Measurements from ENCODE around the gene HMGCS2.
"Not testable (repeated sequence)": the region's sequence is repeated elsewhere in the genome, so short reads cannot be mapped to it uniquely, and the experiment has no call there.

The HMGCS2 gene

DNA sequence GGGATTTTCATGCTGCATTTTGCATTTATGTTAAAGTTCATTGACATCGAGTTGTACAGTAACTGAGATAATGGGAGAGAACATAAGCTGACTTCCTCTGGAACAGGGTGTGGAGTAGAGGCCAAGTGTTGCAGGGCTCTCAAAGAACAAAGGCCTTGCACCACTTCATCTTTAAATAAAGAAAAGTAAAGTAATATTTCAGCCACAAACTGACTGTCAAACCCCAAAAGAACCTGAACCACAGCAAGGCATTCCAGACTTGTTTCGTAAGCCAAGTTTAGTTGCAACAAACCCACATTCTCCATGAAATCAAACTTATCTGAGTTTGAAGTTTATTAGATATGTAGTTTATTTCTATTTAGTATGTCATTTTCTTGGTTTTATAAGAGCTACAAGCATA lies 19.1 kb upstream of the HMGCS2 start:
- DNase-seq, result no peak

- DNase-seq, result not testable (repeated sequence)
Observed at GRCh38 chr1:119786473-119787050, 17.9 kb upstream of the HMGCS2 start.

DNA sequence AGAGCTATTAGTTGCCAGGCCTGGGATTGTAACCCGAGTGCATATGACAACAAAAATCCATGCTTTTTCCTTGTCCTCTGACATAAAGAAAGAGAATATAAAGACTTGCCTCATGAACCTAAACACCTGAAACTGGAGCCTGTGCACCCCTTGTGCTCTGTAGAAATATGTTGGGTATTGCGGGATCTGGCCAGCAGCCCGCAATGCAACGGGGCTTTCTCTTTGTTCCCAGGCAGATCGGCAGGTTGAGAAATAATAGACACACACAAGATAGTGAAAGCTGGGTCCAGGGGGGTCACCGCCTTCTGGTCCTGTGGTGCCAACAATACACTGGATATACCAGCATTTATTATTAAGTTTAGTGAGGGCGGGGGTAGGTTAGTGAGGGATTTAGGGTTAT lies 17.3 kb upstream of the HMGCS2 start:
- not testable (repeated sequence) for DNase-seq

GRCh38 chr1:119784191-119784781 lies 15.6 kb upstream of the HMGCS2 start:
- no peak for DNase-seq

DNA sequence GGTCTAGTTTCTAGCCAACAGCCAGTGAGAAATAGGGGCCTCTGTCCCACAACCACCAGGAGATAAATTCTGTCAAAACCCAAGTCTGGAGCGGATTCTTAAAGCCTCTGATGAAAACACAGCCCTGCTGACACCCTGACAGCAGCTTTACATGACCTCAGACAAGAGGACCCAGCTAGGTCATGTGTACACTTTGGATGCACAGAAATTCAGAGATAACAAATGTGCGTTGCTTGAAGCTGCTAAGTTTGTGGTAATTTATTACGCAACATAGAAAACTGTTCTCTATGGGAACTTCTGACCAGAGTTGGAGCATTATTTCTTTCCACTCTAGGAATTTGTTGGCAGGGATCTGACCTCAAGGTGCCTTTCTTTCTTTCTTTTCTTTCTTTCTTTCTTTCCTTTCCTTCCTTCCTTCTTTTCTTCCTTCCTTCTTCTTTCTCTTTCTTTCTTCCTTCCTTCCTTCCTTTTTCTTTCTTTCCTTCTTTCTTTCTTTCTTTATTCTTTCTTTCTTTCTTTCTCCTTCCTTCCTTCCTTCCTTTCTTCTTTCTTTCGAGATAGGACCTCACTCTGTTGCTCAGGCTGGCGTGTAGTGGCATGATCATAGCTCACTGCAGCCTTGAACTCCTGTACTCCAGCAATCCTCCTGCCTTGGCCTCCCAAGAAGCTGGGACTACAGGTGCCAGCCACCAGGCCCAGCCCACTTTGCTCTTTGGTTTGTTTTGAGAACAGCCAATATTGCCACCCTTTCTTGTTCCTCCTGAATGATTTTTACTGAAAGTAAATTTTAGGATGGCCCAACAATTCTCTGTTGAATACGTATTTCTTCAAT lies 14.9 kb upstream of the HMGCS2 start:
- DNase-seq, result no peak

DNA sequence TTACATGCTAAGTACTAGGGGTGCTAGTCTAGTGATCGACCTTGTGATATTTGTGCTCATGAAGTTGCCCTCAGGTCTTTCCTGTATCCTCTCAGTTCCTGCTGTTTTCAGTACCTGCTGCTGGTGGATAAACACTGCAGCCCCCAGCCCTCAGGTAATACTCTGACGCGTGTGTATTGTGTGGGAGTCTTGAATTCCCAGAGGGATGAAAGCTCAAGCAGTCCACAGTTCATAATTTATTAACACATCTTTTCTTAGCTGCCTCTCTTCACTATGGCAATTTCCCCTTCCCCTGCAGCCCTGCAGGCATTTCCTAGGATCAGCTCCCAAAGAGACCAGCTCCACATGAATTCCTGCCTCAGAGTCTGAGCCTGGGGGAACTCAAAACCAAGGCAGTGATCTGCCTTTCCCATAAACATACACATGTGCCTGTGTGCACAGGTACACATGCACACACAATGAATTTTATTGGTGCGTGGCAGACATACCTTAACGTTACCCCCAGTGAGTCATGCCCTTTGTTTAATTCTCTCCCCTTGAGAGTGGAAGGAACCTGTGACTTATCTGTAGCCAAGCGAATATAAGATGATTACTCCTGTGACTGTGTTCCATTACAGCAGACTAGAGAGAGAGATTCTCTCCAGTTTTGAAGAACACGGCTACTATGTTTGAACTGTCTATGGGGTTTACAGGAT lies 14.1 kb upstream of the HMGCS2 start:
- DNase-seq, result no peak

- DNase-seq, result no peak
Observed at GRCh38 chr1:119781434-119782210, 12.9 kb upstream of the HMGCS2 start.

DNA sequence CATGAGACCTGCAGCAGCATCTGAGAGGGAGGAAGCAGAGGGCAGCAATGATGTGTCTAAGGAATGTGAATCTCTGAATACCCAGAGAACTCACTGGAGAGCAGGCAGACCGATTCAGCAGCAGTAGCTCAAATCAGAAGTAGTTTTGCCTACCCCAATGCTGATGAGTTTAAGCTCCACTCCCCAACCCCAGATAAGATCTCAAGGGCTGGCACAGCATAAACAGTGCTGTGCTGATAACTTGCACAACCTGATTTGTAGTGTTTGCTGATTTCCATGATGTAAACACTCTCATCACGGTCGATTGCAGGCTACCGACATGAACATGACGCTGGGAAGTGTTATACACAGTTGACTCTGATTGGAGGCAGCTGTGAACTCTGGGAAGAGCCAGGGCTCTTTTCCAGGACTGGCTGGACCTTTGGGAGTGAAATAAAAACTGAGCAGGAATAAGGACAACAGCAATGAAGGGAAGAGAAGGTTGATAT lies 11.2 kb upstream of the HMGCS2 start:
- no peak for DNase-seq

- no peak for DNase-seq
Observed at GRCh38 chr1:119778886-119779560, 10.3 kb upstream of the HMGCS2 start.

- DNase-seq, result no peak
Observed at GRCh38 chr1:119778359-119778758, 9.7 kb upstream of the HMGCS2 start.

DNA sequence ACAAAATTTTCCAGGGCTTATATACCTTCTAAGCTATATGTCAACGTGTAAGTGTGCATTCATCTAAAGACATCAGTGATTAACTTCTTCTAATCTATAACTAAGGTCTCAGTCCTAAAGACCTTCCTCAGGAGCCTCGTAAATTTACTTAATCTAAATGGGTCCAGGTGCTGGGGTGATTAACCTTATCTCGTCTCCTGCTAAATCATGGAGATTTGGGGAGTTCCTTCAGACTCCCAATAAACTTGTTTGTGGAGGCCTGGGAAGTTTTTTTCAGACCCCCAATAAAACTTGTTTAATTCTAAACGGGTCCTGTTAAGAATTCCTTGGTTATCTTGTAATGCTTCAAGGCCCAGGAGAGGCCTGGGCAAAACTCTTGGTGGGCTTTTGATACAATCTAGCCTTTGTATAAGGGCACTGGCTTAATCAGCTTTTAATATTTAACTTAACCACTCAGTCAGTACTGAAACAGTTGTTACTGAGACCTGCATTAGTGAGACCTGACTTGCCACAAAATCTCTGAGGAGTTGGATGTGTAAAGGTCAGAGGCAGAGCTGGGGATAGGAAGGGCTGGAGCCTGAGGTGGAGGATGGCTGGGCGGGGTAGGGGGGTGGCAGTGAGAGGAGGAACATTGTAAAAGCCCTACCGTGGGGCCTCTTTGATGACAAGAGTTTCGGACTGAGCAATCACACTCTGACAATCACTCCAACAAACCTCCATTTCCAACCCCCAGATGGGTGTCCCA lies 6.2 kb upstream of the HMGCS2 start:
- no peak for DNase-seq

DNA sequence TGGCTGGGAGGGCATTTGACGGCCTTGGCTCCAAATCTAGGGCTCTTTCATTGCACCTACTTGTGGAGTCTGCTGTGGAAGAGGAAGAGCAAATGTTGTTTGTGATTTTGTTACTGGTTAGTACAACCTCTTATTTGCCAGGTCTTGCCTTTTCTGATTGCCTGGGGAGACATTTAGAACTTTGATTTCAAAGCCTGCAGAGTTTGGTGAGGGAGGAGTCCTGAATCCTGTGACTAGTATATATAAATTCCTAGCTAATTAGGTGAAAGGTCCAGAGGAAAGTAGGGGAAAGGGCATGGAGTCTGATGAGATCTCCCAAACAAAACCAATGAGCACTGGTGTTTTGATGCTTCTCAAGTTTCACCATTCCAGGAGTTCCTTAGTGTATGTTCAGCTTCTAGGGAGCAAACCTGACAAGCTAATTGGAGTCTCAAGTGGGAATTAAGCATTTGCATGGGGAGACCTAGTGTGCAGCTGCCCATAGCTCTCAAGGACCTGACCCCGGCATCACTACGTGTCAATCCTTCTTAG lies 5.1 kb upstream of the HMGCS2 start:
- no peak for DNase-seq

- no peak for DNase-seq
Observed at GRCh38 chr1:119772298-119772697, 3.6 kb upstream of the HMGCS2 start.

- DNase-seq, result no peak
Observed at GRCh38 chr1:119771770-119772169, 3.1 kb upstream of the HMGCS2 start.

- no peak for DNase-seq
Observed at GRCh38 chr1:119771016-119771415, 2.3 kb upstream of the HMGCS2 start.

GRCh38 chr1:119767486-119767885 lies 1.2 kb downstream of the HMGCS2 start:
- DNase-seq, result no peak

DNA sequence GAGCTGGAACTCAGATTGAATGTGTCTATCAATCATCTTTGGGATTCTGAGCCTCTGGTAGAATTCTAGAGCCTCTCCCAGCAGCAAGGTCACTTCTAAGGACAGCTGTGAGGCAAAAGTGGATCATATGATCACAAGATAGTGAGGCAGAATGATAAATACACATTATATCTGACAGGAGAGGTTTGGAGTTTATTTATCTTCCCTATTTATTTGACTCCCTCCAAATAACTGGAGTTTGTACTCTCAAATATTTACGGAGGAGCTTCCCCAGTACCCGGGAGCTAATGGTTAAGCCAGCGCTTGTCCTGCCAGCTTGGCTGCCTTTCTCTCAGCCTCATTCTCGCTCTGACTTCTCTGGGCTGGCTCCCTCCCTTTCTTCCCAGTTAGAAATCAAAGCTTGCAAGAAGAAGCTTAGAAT lies 2.3 kb downstream of the HMGCS2 start:
- no peak for DNase-seq

DNA sequence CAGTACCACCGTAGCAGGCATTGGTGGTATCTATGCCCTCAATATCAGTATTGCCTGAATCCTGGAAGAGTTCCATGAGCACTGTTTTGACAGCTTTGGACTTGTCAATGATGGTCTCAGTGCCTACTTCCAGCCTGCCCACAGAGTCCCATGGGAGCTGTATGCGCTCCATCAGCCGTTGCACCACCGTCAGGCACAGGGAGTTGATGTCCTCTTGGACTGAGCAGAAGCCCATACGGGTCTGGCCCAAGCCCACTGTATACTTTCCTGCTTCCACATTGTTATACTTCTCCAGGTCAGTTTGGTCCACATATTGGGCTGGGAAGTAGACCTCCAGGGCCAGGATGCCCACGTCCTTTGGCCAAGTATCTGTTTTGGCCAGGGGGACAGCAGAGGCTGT lies 4.5 kb downstream of the HMGCS2 start:
- no peak for DNase-seq

DNA sequence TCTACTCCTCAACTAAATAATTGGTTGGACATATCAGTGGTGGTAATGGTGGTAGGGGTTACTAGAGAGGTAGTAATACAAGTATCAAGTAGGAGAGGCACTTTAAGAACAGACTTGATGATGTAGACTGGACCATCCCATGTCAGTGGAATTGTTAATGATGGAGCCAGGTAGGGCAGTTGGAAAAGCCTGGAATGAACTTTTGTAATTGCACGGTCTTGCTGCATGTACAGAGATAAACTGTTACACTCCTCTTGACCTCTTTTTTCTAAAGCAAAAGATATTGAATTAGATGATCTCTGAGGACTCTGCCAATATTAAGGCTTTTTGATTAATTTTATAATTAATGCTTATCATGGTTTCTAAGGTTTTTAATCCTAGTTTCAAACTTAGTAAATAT lies 5.8 kb downstream of the HMGCS2 start:
- no peak for DNase-seq

- no peak for DNase-seq
Observed at GRCh38 chr1:119762409-119762808, 6.3 kb downstream of the HMGCS2 start.

DNA sequence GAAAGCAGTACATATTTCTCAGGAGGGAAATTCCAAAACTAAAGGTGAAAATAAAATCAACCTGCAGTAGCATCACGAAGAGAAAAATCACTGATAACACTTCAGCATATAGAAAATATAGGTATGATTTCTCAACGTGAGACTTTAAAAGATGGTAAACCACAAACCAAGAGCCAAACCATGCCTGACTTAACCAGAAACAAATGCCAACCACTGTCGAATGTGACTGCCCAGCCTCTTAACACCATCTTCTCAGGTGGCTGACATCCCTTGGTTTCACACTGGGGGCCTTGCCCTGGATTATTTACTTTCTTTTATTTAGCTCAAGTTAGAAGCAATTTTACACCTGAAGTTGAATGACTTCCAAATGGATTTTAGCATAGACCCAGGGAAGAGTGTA lies 10.1 kb downstream of the HMGCS2 start:
- no peak for DNase-seq

All from stimulated activated CD4-positive, alpha-beta T cell treated with anti-CD3 and anti-CD28 coated beads, Interleukin-15, amount 100 ng/mL, for 24 hours (primary cell).